ENCODE measurements around the gene TCF4. TPM values are rescaled to one million over a fixed set of nuclear protein-coding genes. Genes with fewer than 3 reads are reported as not detected.

Gene TCF4
- total RNA-seq, 4 donors from 2014 or later: 58.0 to 84.3 (median 68.1) TPM

GRCh38 chr18:55199291-55199963 lies 388.6 kb downstream of the TCF4 start:
- peak; percentile 39 for DNase-seq (ENCODE audit: extremely low spot score)
- Histone ChIP-seq H3K4me3 (no peak overlapping the region), H3K9me3 (peaks cover 0 to 6% (median 0%) of the 10 kb centered on the region in 4 donors), H3K4me1 (no peaks in the 10 kb centered on the region), H3K36me3 (no peaks in the 10 kb centered on the region), H3K27me3 (no peaks in the 10 kb centered on the region), H3K27ac (replicated peaks in 1 of 4) (no peak overlapping the region)
- TF ChIP-seq CTCF (IDR thresholded peaks at IDR 0.05) (no peak), EP300 (IDR thresholded peaks at IDR 0.05) (no peak), POLR2A (IDR thresholded peaks at IDR 0.05; ENCODE audit: low read depth) (no peak), POLR2AphosphoS5 (IDR thresholded peaks at IDR 0.05) (no peak)
- WGBS: 68% methylated on average over 7 of the region's 7 CpGs
- intact Hi-C loops (cut with DNase I): no loop called here

- Histone ChIP-seq H3K4me1 (no peaks in the 10 kb centered on the region), H3K27me3 (no peaks in the 10 kb centered on the region), H3K36me3 (no peaks in the 10 kb centered on the region), H3K9me3 (no peaks in the 10 kb centered on the region), H3K27ac (replicated peaks in 1 of 4) (no peak overlapping the region), H3K4me3 (no peak overlapping the region)
- TF ChIP-seq POLR2AphosphoS5 (IDR thresholded peaks at IDR 0.05): no peak
- no peak for TF ChIP-seq CTCF (IDR thresholded peaks at IDR 0.05)
- TF ChIP-seq EP300 (IDR thresholded peaks at IDR 0.05): no peak
- no peak for TF ChIP-seq POLR2A (IDR thresholded peaks at IDR 0.05; ENCODE audit: low read depth)
- no peak for DNase-seq (ENCODE audit: extremely low spot score)
- intact Hi-C loops (cut with DNase I): no loop called here
These were observed 392.1 kb downstream of the TCF4 start for GRCh38 chr18:55195863-55196262.

- H3K4me3 ChIP-seq: no peak overlapping the region
- H3K4me1 ChIP-seq: no peaks in the 10 kb centered on the region
- H3K27ac ChIP-seq (replicated peaks in 1 of 4): no peak overlapping the region
- no peaks in the 10 kb centered on the region for H3K36me3 ChIP-seq
- H3K27me3 ChIP-seq: no peaks in the 10 kb centered on the region
- DNase-seq (ENCODE audit: extremely low spot score): peak; percentile 62
- TF ChIP-seq POLR2A (IDR thresholded peaks at IDR 0.05; ENCODE audit: low read depth) (no peak), POLR2AphosphoS5 (IDR thresholded peaks at IDR 0.05) (no peak), EP300 (IDR thresholded peaks at IDR 0.05) (no peak), CTCF (IDR thresholded peaks at IDR 0.05) (no peak)
- no peaks in the 10 kb centered on the region for H3K9me3 ChIP-seq
- WGBS: 69% methylated on average over 3 of the region's 3 CpGs
- intact Hi-C loops (cut with DNase I): no loop called here
These were observed 398.0 kb downstream of the TCF4 start for GRCh38 chr18:55189972-55190371.

- H3K9me3 ChIP-seq: no peaks in the 10 kb centered on the region
- H3K27ac ChIP-seq (replicated peaks in 1 of 4): no peak overlapping the region
- intact Hi-C loops (cut with DNase I): no loop called here
- no peaks in the 10 kb centered on the region for H3K4me1 ChIP-seq
- H3K4me3 ChIP-seq: no peak overlapping the region
- no peak for TF ChIP-seq POLR2AphosphoS5 (IDR thresholded peaks at IDR 0.05)
- TF ChIP-seq CTCF (IDR thresholded peaks at IDR 0.05): no peak
- TF ChIP-seq POLR2A (IDR thresholded peaks at IDR 0.05; ENCODE audit: low read depth): no peak
- no peak for TF ChIP-seq EP300 (IDR thresholded peaks at IDR 0.05)
- no peaks in the 10 kb centered on the region for H3K36me3 ChIP-seq
- H3K27me3 ChIP-seq: no peaks in the 10 kb centered on the region
- DNase-seq (ENCODE audit: extremely low spot score): peak; percentile 45
These were observed 401.4 kb downstream of the TCF4 start for GRCh38 chr18:55186588-55186987.

GRCh38 chr18:55185391-55185790 lies 402.6 kb downstream of the TCF4 start:
- no peak for DNase-seq (ENCODE audit: extremely low spot score)
- Histone ChIP-seq H3K36me3 (no peaks in the 10 kb centered on the region), H3K4me1 (no peaks in the 10 kb centered on the region), H3K27me3 (no peaks in the 10 kb centered on the region), H3K27ac (replicated peaks in 1 of 4) (no peak overlapping the region), H3K4me3 (no peak overlapping the region), H3K9me3 (no peaks in the 10 kb centered on the region)
- intact Hi-C loops (cut with DNase I): no loop called here
- WGBS: 94% methylated on average over 1 of the region's 1 CpG
- TF ChIP-seq EP300 (IDR thresholded peaks at IDR 0.05) (no peak), CTCF (IDR thresholded peaks at IDR 0.05) (no peak), POLR2A (IDR thresholded peaks at IDR 0.05; ENCODE audit: low read depth) (no peak), POLR2AphosphoS5 (IDR thresholded peaks at IDR 0.05) (no peak)
